H9 (cell line): Measurements from ENCODE around the gene GRID1. TPM values are rescaled to one million over a fixed set of nuclear protein-coding genes. Genes with fewer than 3 reads are reported as not detected.

Source experiments
- DNase-seq: peaks from one replicate; pipeline ENCODE4 v3.0.0-alpha.2; 2017
- H2AFZ ChIP-seq: one replicate; pipeline ENCODE4 v1.6.1; 2013; ENCODE audit warnings: mild to moderate bottlenecking, low read length, control low read depth, moderate library complexity
- H2AK5ac ChIP-seq: 2 replicates; pipeline ENCODE4 v1.6.1; 2013; ENCODE audit warnings: low read length, control low read depth, mixed read lengths; ENCODE audit not compliant: insufficient read length
- H2BK120ac ChIP-seq: one replicate; pipeline ENCODE4 v1.6.1; 2013; ENCODE audit warnings: low read depth, mild to moderate bottlenecking, low read length, control low read depth, inconsistent platforms; ENCODE audit not compliant: poor library complexity, severe bottlenecking
- H2BK12ac ChIP-seq: 2 replicates; pipeline ENCODE4 v1.6.1; 2013; ENCODE audit warnings: low read length, control low read depth, mixed read lengths, low read depth; ENCODE audit not compliant: insufficient read length
- H2BK15ac ChIP-seq: 2 replicates; pipeline ENCODE4 v1.6.1; 2013; ENCODE audit warnings: low read depth, low read length, control low read depth
- H2BK20ac ChIP-seq: one replicate; pipeline ENCODE4 v1.6.1; 2013; ENCODE audit warnings: low read depth, mild to moderate bottlenecking, low read length, control low read depth, inconsistent platforms; ENCODE audit not compliant: poor library complexity, severe bottlenecking
- H2BK5ac ChIP-seq: 2 replicates; pipeline ENCODE4 v1.6.1; 2013; ENCODE audit warnings: low read length, control low read depth, mixed read lengths; ENCODE audit not compliant: insufficient read length
- H3K14ac ChIP-seq: 2 replicates; pipeline ENCODE4 v1.6.1; 2013; ENCODE audit warnings: low read length, control low read depth; ENCODE audit not compliant: insufficient read depth
- H3K18ac ChIP-seq: 2 replicates; pipeline ENCODE4 v1.6.1; 2013; ENCODE audit warnings: low read depth, mild to moderate bottlenecking, mixed read lengths, low read length, control low read depth; ENCODE audit not compliant: insufficient read length
- H3K23ac ChIP-seq: 2 replicates; pipeline ENCODE4 v1.6.1; 2013; ENCODE audit warnings: low read length, control low read depth, mixed read lengths, low read depth; ENCODE audit not compliant: insufficient read length
- H3K23me2 ChIP-seq: 2 replicates; pipeline ENCODE4 v1.6.1; 2013; ENCODE audit warnings: low read depth, mild to moderate bottlenecking, mixed read lengths, low read length, control low read depth; ENCODE audit not compliant: insufficient read length, poor library complexity, severe bottlenecking
- H3K27ac ChIP-seq: 2 replicates; pipeline ENCODE4 v1.5.1; 2013; ENCODE audit warnings: low read length, control low read depth, mixed read lengths, low read depth; ENCODE audit not compliant: insufficient read length
- H3K27me3 ChIP-seq: 2 replicates; pipeline ENCODE4 v1.6.1; 2013; ENCODE audit warnings: low read length, control low read depth, inconsistent platforms; ENCODE audit not compliant: insufficient read depth
- H3K4ac ChIP-seq: 2 replicates; pipeline ENCODE4 v1.6.1; 2013; ENCODE audit warnings: low read depth, mild to moderate bottlenecking, control low read depth, inconsistent platforms, low read length, moderate library complexity
- H3K4me1 ChIP-seq: 2 replicates; pipeline ENCODE4 v1.6.1; 2013; ENCODE audit warnings: low read length, control low read depth, inconsistent platforms; ENCODE audit not compliant: insufficient read depth
- H3K4me2 ChIP-seq: 2 replicates; pipeline ENCODE4 v1.6.1; 2013; ENCODE audit warnings: low read length, control low read depth, mixed read lengths; ENCODE audit not compliant: insufficient read length, insufficient read depth
- H3K56ac ChIP-seq: 2 replicates; pipeline ENCODE4 v1.6.1; 2013; ENCODE audit warnings: low read depth, mild to moderate bottlenecking, mixed read lengths, low read length, control low read depth; ENCODE audit not compliant: insufficient read length
- H3K79me1 ChIP-seq: 2 replicates; pipeline ENCODE4 v1.6.1; 2013; ENCODE audit warnings: low read depth, mild to moderate bottlenecking, moderate library complexity, low read length, control low read depth, inconsistent platforms; ENCODE audit not compliant: insufficient read depth, poor library complexity, severe bottlenecking
- H3K79me2 ChIP-seq: 2 replicates; pipeline ENCODE4 v1.6.1; 2013; ENCODE audit warnings: low read length, control low read depth, inconsistent platforms; ENCODE audit not compliant: insufficient read depth
- H3K9ac ChIP-seq: 2 replicates; pipeline ENCODE4 v1.6.1; 2013; ENCODE audit warnings: low read length, control low read depth, mixed read lengths; ENCODE audit not compliant: insufficient read length; ENCODE audit errors: extremely low read depth
- H3K9me3 ChIP-seq: one replicate; pipeline ENCODE4 v1.6.1; 2013; ENCODE audit warnings: low read depth, low read length, inconsistent platforms; ENCODE audit not compliant: control insufficient read depth
- H3T11ph ChIP-seq: one replicate; pipeline ENCODE4 v1.6.1; 2013; ENCODE audit warnings: mild to moderate bottlenecking, low read length, control low read depth, inconsistent platforms
- H4K20me1 ChIP-seq: one replicate; pipeline ENCODE4 v1.6.1; 2013; ENCODE audit not compliant: control insufficient read depth, insufficient read length, insufficient read depth
- H4K5ac ChIP-seq: 2 replicates; pipeline ENCODE4 v1.6.1; 2013; ENCODE audit warnings: low read depth, mild to moderate bottlenecking, mixed read lengths, low read length, control low read depth; ENCODE audit not compliant: insufficient read length
- H4K8ac ChIP-seq: replicated peaks from 2 replicates; pipeline ENCODE4 v1.6.1; 2013; ENCODE audit warnings: low read length, control low read depth, mixed read lengths, low read depth; ENCODE audit not compliant: insufficient read length
- H4K91ac ChIP-seq: 2 replicates; pipeline ENCODE4 v1.6.1; 2013; ENCODE audit warnings: low read depth, mild to moderate bottlenecking, moderate library complexity, mixed read lengths, low read length, control low read depth; ENCODE audit not compliant: insufficient read length
- H3K27ac Mint-ChIP-seq, 3 experiments: 2 replicates in 2 of 3; 3 replicates in 1 of 3; pipeline ENCODE4 v1.8.0; 2020 to 2021; ENCODE audit warnings: mixed read lengths in 3 of 3, mild to moderate bottlenecking in 1 of 3, moderate library complexity in 1 of 3
- H3K27me3 Mint-ChIP-seq: 2 replicates; pipeline ENCODE4 v1.8.0; 2021; ENCODE audit warnings: low read depth, mild to moderate bottlenecking, moderate library complexity, mixed read lengths
- H3K36me3 Mint-ChIP-seq, 3 experiments: 2 replicates in 2 of 3; 3 replicates in 1 of 3; pipeline ENCODE4 v1.8.0; 2020 to 2021; ENCODE audit warnings: low read depth in 3 of 3, mixed read lengths in 3 of 3; ENCODE audit not compliant: insufficient read depth in 1 of 3
- H3K4me1 Mint-ChIP-seq, 2 experiments: 2 replicates each; pipeline ENCODE4 v1.8.0; 2020; ENCODE audit warnings: mixed read lengths in 2 of 2
- H3K4me3 Mint-ChIP-seq, 2 experiments: 2 replicates in 1 of 2; 3 replicates in 1 of 2; pipeline ENCODE4 v1.8.0; 2020 to 2021; ENCODE audit warnings: mild to moderate bottlenecking in 2 of 2, mixed read lengths in 2 of 2, moderate library complexity in 1 of 2
- H3K9me3 Mint-ChIP-seq, 2 experiments: 2 replicates in 1 of 2; 3 replicates in 1 of 2; pipeline ENCODE4 v1.8.0; 2020; ENCODE audit warnings: mild to moderate bottlenecking in 2 of 2, mixed read lengths in 2 of 2, moderate library complexity in 1 of 2
- CTCF ChIP-seq: fragments of 200-600 bp; sonication (generic); conservative IDR thresholded peaks from 3 replicates; pipeline ENCODE4 v1.8.0; 2021; ENCODE audit warnings: antibody characterized with exemption, mild to moderate bottlenecking
- WGBS: extraction: QIAGEN DNeasy Blood & Tissue Kit; methylation state at CpG from one replicate; pipeline ENCODE4 v1.1.7; 2013; ENCODE audit warnings: missing lambda C conversion rate, low lambda C conversion rate, mixed read lengths; ENCODE audit not compliant: insufficient read length; ENCODE audit errors: extremely low coverage; 5-methylcytosine and 5-hydroxymethylcytosine counted together
- total RNA-seq: library from RNA; stranded (reverse); gene quantifications from 2 replicates; pipeline ENCODE4 v1.2.1, GENCODE V29; 2021

The GRID1 gene
- total RNA-seq, 1 experiment from 2014 or later = 0.35 TPM

GRCh38 chr10:86109421-86109820 lies 257.2 kb downstream of the GRID1 start:
- Mint-ChIP-seq H3K36me3 (no peaks in the 10 kb centered on the region), H3K4me3 (no peak overlapping the region), H3K27ac (no peak overlapping the region), H3K9me3 (no peaks in the 10 kb centered on the region), H3K27me3 (no peaks in the 10 kb centered on the region; the same call in 1 of the 2 replicates), H3K4me1 (no peaks in the 10 kb centered on the region)
- H3K56ac ChIP-seq = no peak overlapping the region
- no peak for DNase-seq
- no peak overlapping the region for H3K14ac ChIP-seq
- no peaks in the 10 kb centered on the region for H4K20me1 ChIP-seq
- H2AFZ ChIP-seq = no peak overlapping the region
- WGBS = no CpG with 5 or more reads among the region's 1 CpG
- no peak overlapping the region for H3K4ac ChIP-seq
- H2AK5ac ChIP-seq = no peak overlapping the region
- H4K91ac ChIP-seq = no peak overlapping the region
- H3K27ac ChIP-seq = no peak overlapping the region
- no peak overlapping the region for H3K4me2 ChIP-seq
- TF ChIP-seq CTCF = no peak
- H2BK20ac ChIP-seq = no peak overlapping the region
- H2BK15ac ChIP-seq = no peak overlapping the region
- H3K18ac ChIP-seq = no peak overlapping the region
- no peaks in the 10 kb centered on the region for H3K27me3 ChIP-seq
- no peak overlapping the region for H2BK12ac ChIP-seq
- H3K9ac ChIP-seq = no peak overlapping the region
- H3K23ac ChIP-seq = no peak overlapping the region
- H3K79me2 ChIP-seq = no peaks in the 10 kb centered on the region
- H2BK120ac ChIP-seq = no peak overlapping the region
- H4K8ac ChIP-seq = no peak overlapping the region
- no peaks in the 10 kb centered on the region for H3K23me2 ChIP-seq
- H3K9me3 ChIP-seq = no peaks in the 10 kb centered on the region
- H3T11ph ChIP-seq = no peak overlapping the region
- H2BK5ac ChIP-seq = no peak overlapping the region
- H3K4me1 ChIP-seq = no peaks in the 10 kb centered on the region
- no peaks in the 10 kb centered on the region for H3K79me1 ChIP-seq
- H4K5ac ChIP-seq = no peak overlapping the region
